Ovary (tissue), 3 donors: Measurements from ENCODE around the gene EP300.
"Not testable (repeated sequence)": the region's sequence is repeated elsewhere in the genome, so short reads cannot be mapped to it uniquely, and the experiment has no call there.

Experiments
- CTCF ChIP-seq, 3 donors: fragments of 450-650 bp in 2 of 3; fragments of 200-600 bp in 1 of 3; IDR thresholded peaks; one replicate each; pipeline versions ENCODE4 v1.5.1 to v1.8.0; 2016 to 2022; ENCODE audit warnings: antibody characterized with exemption in 3 of 3, mild to moderate bottlenecking in 1 of 3
- EP300 ChIP-seq: sonication (generic); formaldehyde crosslinking; IDR thresholded peaks from one replicate; pipeline ENCODE4 v1.6.1; 2017; ENCODE audit warnings: antibody characterized with exemption
- POLR2A ChIP-seq: fragments of 450-650 bp; IDR thresholded peaks from one replicate; pipeline ENCODE4 v1.6.1; 2017; ENCODE audit warnings: antibody characterized with exemption, mild to moderate bottlenecking, moderate library complexity
- donor health status: DM: no; HTN: no; CAD: no.

- not testable (repeated sequence) for TF ChIP-seq CTCF (IDR thresholded peaks at IDR 0.05); POLR2A; EP300
Measured at GRCh38 chr22:41048345-41048744, 44.0 kb upstream of the EP300 start.
